Measurements from ENCODE around the gene TTC38. TPM values are rescaled to one million over a fixed set of nuclear protein-coding genes. Genes with fewer than 3 reads are reported as not detected.

The TTC38 gene
- total RNA-seq, 1 experiment from 2014 or later: 31.5 TPM

- Histone ChIP-seq H3K18ac (ENCODE audit: insufficient read length, low read depth, low read length) (no peak overlapping the region), H4K5ac (ENCODE audit: insufficient read length, low read depth, low read length) (no peak overlapping the region), H2AK5ac (ENCODE audit: insufficient read length, low read length) (no peak overlapping the region), H3T11ph (ENCODE audit: low read length) (no peak overlapping the region), H3K56ac (ENCODE audit: insufficient read length, low read depth, low read length) (no peak overlapping the region), H2BK120ac (ENCODE audit: low read depth, low read length, poor library complexity, severe bottlenecking) (no peak overlapping the region), H3K4ac (ENCODE audit: low read depth, low read length) (no peak overlapping the region), H3K27ac (ENCODE audit: insufficient read length, low read depth, low read length) (no peak overlapping the region), H3K79me2 (ENCODE audit: insufficient read depth, low read length) (peaks cover 3% of the 10 kb centered on the region; the same call in 1 of the 2 replicates), H3K27me3 (ENCODE audit: insufficient read depth, low read length) (no peaks in the 10 kb centered on the region), H2BK12ac (ENCODE audit: insufficient read length, low read depth, low read length) (no peak overlapping the region), H2BK20ac (ENCODE audit: low read depth, low read length, poor library complexity, severe bottlenecking) (no peak overlapping the region), H3K9me3 (ENCODE audit: control insufficient read depth, low read depth, low read length) (no peaks in the 10 kb centered on the region), H3K4me1 (ENCODE audit: insufficient read depth, low read length) (no peaks in the 10 kb centered on the region; the same call in 1 of the 2 replicates), H2BK15ac (ENCODE audit: low read depth, low read length) (no peak overlapping the region), H4K8ac (replicated peaks; ENCODE audit: insufficient read length, low read depth, low read length) (no peak overlapping the region), H3K9ac (ENCODE audit: extremely low read depth, insufficient read length, low read length) (no peak overlapping the region), H3K23me2 (ENCODE audit: insufficient read length, low read depth, low read length, poor library complexity, severe bottlenecking) (peaks cover 11% of the 10 kb centered on the region), H4K20me1 (ENCODE audit: control insufficient read depth, insufficient read depth, insufficient read length) (peaks cover 3% of the 10 kb centered on the region), H3K23ac (ENCODE audit: insufficient read length, low read depth, low read length) (no peak overlapping the region), H2AFZ (ENCODE audit: low read length) (no peak overlapping the region), H3K14ac (ENCODE audit: insufficient read depth, low read length) (no peak overlapping the region), H3K4me2 (ENCODE audit: insufficient read depth, insufficient read length, low read length) (no peak overlapping the region), H3K79me1 (ENCODE audit: insufficient read depth, low read depth, low read length, poor library complexity, severe bottlenecking) (peaks cover 5% of the 10 kb centered on the region), H2BK5ac (ENCODE audit: insufficient read length, low read length) (no peak overlapping the region), H4K91ac (ENCODE audit: insufficient read length, low read depth, low read length) (no peak overlapping the region)
- no peak overlapping the region for H3K4me3 Mint-ChIP-seq
- TF ChIP-seq CTCF (conservative IDR thresholded peaks at IDR 0.05): no peak
- DNase-seq: no peak
- no peaks in the 10 kb centered on the region for H3K27me3 Mint-ChIP-seq (ENCODE audit: low read depth)
- H3K9me3 Mint-ChIP-seq: no peaks in the 10 kb centered on the region; a peak in 2 of 5 replicates
- H3K36me3 Mint-ChIP-seq (ENCODE audit: insufficient read depth in 1 of 3, low read depth in 3 of 3): peaks cover 42 to 70% (median 54%) of the 10 kb centered on the region in 3 experiments
- no CpG with 5 or more reads among the region's 8 CpGs for WGBS (ENCODE audit: extremely low coverage, insufficient read length, low lambda C conversion rate)
- H3K27ac Mint-ChIP-seq: no peak overlapping the region
- H3K4me1 Mint-ChIP-seq: peaks cover 15 to 17% of the 10 kb centered on the region in 2 experiments
These were observed 70.8 kb downstream of the TTC38 start for GRCh38 chr22:46338636-46339035.

Measured in H9 (cell line).